Upper lobe of left lung (tissue), 4 donors: ENCODE results near the gene DNAJC19.

Source experiments
- EP300 ChIP-seq, 4 donors: sonication (generic); formaldehyde crosslinking; IDR thresholded peaks; one replicate each; pipeline ENCODE4 v1.5.1; 2017; ENCODE audit warnings: antibody characterized with exemption in 4 of 4, control low read depth in 2 of 4
- TF ChIP-seq, protein P1 (sequence below), 6 experiments: fragments of 450-650 bp in 4 of 6; fragments of 200-600 bp in 2 of 6; sonication (generic) in 2 of 6; IDR thresholded peaks; one replicate each; pipeline ENCODE4 v1.5.1; 2016 to 2019; ENCODE audit warnings: antibody characterized with exemption in 6 of 6

GRCh38 chr3:180989291-180990163 is at the start of gene DNAJC19:
- TF ChIP-seq EP300 (IDR thresholded peaks at IDR 0.05) = no peak
- TF ChIP-seq, protein P1, sequence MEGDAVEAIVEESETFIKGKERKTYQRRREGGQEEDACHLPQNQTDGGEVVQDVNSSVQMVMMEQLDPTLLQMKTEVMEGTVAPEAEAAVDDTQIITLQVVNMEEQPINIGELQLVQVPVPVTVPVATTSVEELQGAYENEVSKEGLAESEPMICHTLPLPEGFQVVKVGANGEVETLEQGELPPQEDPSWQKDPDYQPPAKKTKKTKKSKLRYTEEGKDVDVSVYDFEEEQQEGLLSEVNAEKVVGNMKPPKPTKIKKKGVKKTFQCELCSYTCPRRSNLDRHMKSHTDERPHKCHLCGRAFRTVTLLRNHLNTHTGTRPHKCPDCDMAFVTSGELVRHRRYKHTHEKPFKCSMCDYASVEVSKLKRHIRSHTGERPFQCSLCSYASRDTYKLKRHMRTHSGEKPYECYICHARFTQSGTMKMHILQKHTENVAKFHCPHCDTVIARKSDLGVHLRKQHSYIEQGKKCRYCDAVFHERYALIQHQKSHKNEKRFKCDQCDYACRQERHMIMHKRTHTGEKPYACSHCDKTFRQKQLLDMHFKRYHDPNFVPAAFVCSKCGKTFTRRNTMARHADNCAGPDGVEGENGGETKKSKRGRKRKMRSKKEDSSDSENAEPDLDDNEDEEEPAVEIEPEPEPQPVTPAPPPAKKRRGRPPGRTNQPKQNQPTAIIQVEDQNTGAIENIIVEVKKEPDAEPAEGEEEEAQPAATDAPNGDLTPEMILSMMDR (IDR thresholded peaks at IDR 0.05) = no peak
